PC-9 (cell line): Measurements from ENCODE around the gene AGAP3. TPM values are rescaled to one million over a fixed set of nuclear protein-coding genes. Genes with fewer than 3 reads are reported as not detected.

Experiments used
- BruUV-seq: library from RNA; stranded (reverse); fragments of 400-500 nt; replicated peaks from 2 replicates; lab custom pipeline; 2021; lab: Mats Ljungman, UMichigan
- CTCF ChIA-PET: fragments of 300-600 bp; sonication (Branson Sonifier 250); formaldehyde crosslinking; loops from one replicate; lab custom pipeline; 2022; ENCODE audit warnings: antibody characterized with exemption; lab: Charles Lee
- POLR2A ChIA-PET: fragments of 300-600 bp; sonication (Branson Sonifier 250); formaldehyde crosslinking; loops from one replicate; lab custom pipeline; 2022; ENCODE audit warnings: antibody characterized with exemption; ENCODE audit not compliant: unreplicated experiment; lab: Charles Lee
- DNase-seq, 2 experiments: peaks; one replicate each; pipeline versions ENCODE4 v3.0.0 to v3.0.0-alpha.2; 2015 to 2022; ENCODE audit warnings: mixed read lengths in 1 of 2
- H2AFZ ChIP-seq: fragments of 200-600 bp; sonication (generic); 2 replicates; pipeline ENCODE4 v1.8.1; 2017; ENCODE audit warnings: antibody characterized with exemption
- H3F3A ChIP-seq: fragments of 200-600 bp; sonication (generic); 2 replicates; pipeline ENCODE4 v1.8.1; 2017; ENCODE audit warnings: antibody characterized with exemption, mild to moderate bottlenecking, low read depth; ENCODE audit not compliant: insufficient read depth
- H3K27ac ChIP-seq: fragments of 200-600 bp; sonication (generic); 2 replicates; pipeline ENCODE4 v1.6.1; 2016; ENCODE audit warnings: mixed run types
- H3K27me3 ChIP-seq: fragments of 200-600 bp; sonication (generic); 2 replicates; pipeline ENCODE4 v1.6.1; 2016; ENCODE audit warnings: low read depth, mixed run types; ENCODE audit not compliant: insufficient read depth
- H3K36me3 ChIP-seq: fragments of 200-600 bp; sonication (generic); 2 replicates; pipeline ENCODE4 v1.6.1; 2016; ENCODE audit warnings: low read depth, mixed run types
- H3K4me1 ChIP-seq: fragments of 200-600 bp; sonication (generic); replicated peaks from 2 replicates; pipeline ENCODE4 v1.6.1; 2016; ENCODE audit warnings: mixed run types; ENCODE audit not compliant: insufficient read depth
- H3K4me2 ChIP-seq: fragments of 200-600 bp; sonication (generic); 2 replicates; pipeline ENCODE4 v1.6.1; 2017; ENCODE audit warnings: mixed run types
- H3K4me3 ChIP-seq: fragments of 200-600 bp; sonication (generic); 2 replicates; pipeline ENCODE4 v1.6.1; 2016; ENCODE audit warnings: mixed run types
- H3K79me2 ChIP-seq: fragments of 200-600 bp; sonication (generic); 2 replicates; pipeline ENCODE4 v1.6.1; 2017; ENCODE audit warnings: low read depth, mixed run types
- H3K9me2 ChIP-seq: fragments of 200-600 bp; sonication (generic); 2 replicates; pipeline ENCODE4 v1.8.1; 2017; ENCODE audit warnings: mild to moderate bottlenecking; ENCODE audit not compliant: insufficient read depth
- H3K9me3 ChIP-seq: fragments of 200-600 bp; sonication (generic); 2 replicates; pipeline ENCODE4 v1.8.1; 2016; ENCODE audit warnings: low read depth; ENCODE audit not compliant: insufficient read depth
- H4K20me1 ChIP-seq: fragments of 200-600 bp; sonication (generic); 2 replicates; pipeline ENCODE4 v1.8.1; 2017; ENCODE audit not compliant: insufficient read depth
- CTCF ChIP-seq: fragments of 200-600 bp; sonication (generic); conservative IDR thresholded peaks from 2 replicates; pipeline ENCODE4 v1.6.1; 2017; ENCODE audit warnings: mixed run types, antibody characterized with exemption, mild to moderate bottlenecking, moderate library complexity
- EZH2 ChIP-seq: fragments of 200-600 bp; sonication (generic); IDR thresholded peaks from 2 replicates; pipeline ENCODE4 v1.8.0; 2017; ENCODE audit warnings: antibody characterized with exemption, low read depth
- intact Hi-C: fragments of 100-400 bp; cut with micrococcal nuclease; formaldehyde crosslinking; loops from one replicate; pipeline ENCODE4 v1.10.0; 2022; ENCODE audit not compliant: unreplicated experiment
- total RNA-seq: library from RNA; stranded (reverse); gene quantifications from 2 replicates; pipeline ENCODE4 v1.2.3, GENCODE V29; 2021

The AGAP3 gene
- total RNA-seq, 1 experiment from 2014 or later = 103 TPM

- BruUV-seq = no TSS peak
- Histone ChIP-seq H3K4me3 (no peak overlapping the region), H4K20me1 (no peaks in the 10 kb centered on the region; the same call in 1 of the 2 replicates), H3K9me3 (no peaks in the 10 kb centered on the region), H3K4me1 (no peaks in the 10 kb centered on the region), H3F3A (no peaks in the 10 kb centered on the region), H3K9me2 (no peaks in the 10 kb centered on the region), H3K79me2 (no peaks in the 10 kb centered on the region), H3K36me3 (no peaks in the 10 kb centered on the region), H3K27ac (no peak overlapping the region), H3K27me3 (no peaks in the 10 kb centered on the region), H3K4me2 (no peak overlapping the region), H2AFZ (no peak overlapping the region)
- CTCF ChIA-PET = no interaction called here
- TF ChIP-seq EZH2 = no peak
- no peak for TF ChIP-seq CTCF
- DNase-seq = no peak
- intact Hi-C loops = no loop called here
- POLR2A ChIA-PET = no interaction called here
Observed at GRCh38 chr7:151139071-151139790, 53.0 kb downstream of the AGAP3 start.

- H3K9me2 ChIP-seq = no peaks in the 10 kb centered on the region
- ChIA-PET CTCF (no interaction called here), POLR2A (no interaction called here)
- no peak for DNase-seq
- no peaks in the 10 kb centered on the region for H3F3A ChIP-seq
- H4K20me1 ChIP-seq = no peaks in the 10 kb centered on the region; the same call in 1 of the 2 replicates
- no peak overlapping the region for H3K4me3 ChIP-seq
- H3K4me2 ChIP-seq = no peak overlapping the region
- H3K9me3 ChIP-seq = no peaks in the 10 kb centered on the region
- H3K4me1 ChIP-seq = no peaks in the 10 kb centered on the region
- no peaks in the 10 kb centered on the region for H3K27me3 ChIP-seq
- no peaks in the 10 kb centered on the region for H3K79me2 ChIP-seq
- intact Hi-C loops = no loop called here
- no peaks in the 10 kb centered on the region for H3K36me3 ChIP-seq
- H3K27ac ChIP-seq = no peak overlapping the region
- TF ChIP-seq EZH2 (no peak), CTCF (no peak)
- BruUV-seq = no TSS peak
- H2AFZ ChIP-seq = no peak overlapping the region
Observed at GRCh38 chr7:151139791-151140190, 53.5 kb downstream of the AGAP3 start.

GRCh38 chr7:151140826-151141225, 54.6 kb downstream of the AGAP3 start:
- H3K27ac ChIP-seq = no peak overlapping the region
- ChIA-PET POLR2A (no interaction called here), CTCF (no interaction called here)
- no peak for TF ChIP-seq CTCF
- no peak for TF ChIP-seq EZH2
- no peaks in the 10 kb centered on the region for H3K36me3 ChIP-seq
- H3K4me2 ChIP-seq = no peak overlapping the region
- no peaks in the 10 kb centered on the region for H3K9me2 ChIP-seq
- H2AFZ ChIP-seq = no peak overlapping the region
- no peak overlapping the region for H3K4me3 ChIP-seq
- no peaks in the 10 kb centered on the region for H3K9me3 ChIP-seq
- H3F3A ChIP-seq = no peaks in the 10 kb centered on the region
- BruUV-seq = no TSS peak
- no peaks in the 10 kb centered on the region for H3K27me3 ChIP-seq
- no peak for DNase-seq
- no peaks in the 10 kb centered on the region for H3K79me2 ChIP-seq
- intact Hi-C loops = no loop called here
- no peaks in the 10 kb centered on the region for H3K4me1 ChIP-seq
- no peaks in the 10 kb centered on the region; the same call in 1 of the 2 replicates for H4K20me1 ChIP-seq
